H1 (cell line): ENCODE measurements around the gene ZNF835. TPM values are rescaled to one million over a fixed set of nuclear protein-coding genes. Genes with fewer than 3 reads are reported as not detected.

Source experiments
- CTCF ChIA-PET: fragments of 300-600 bp; sonication (Branson Sonifier 250); formaldehyde crosslinking; loops from one replicate; lab custom pipeline; 2021; ENCODE audit not compliant: partially characterized antibody; lab: Charles Lee
- POLR2A ChIA-PET: fragments of 300-600 bp; sonication (Branson Sonifier 250); formaldehyde crosslinking; loops from one replicate; lab custom pipeline; 2021; ENCODE audit warnings: inconsistent platforms; ENCODE audit not compliant: partially characterized antibody; lab: Charles Lee
- DNase-seq, 2 experiments: peaks; one replicate each; pipeline versions ENCODE4 v3.0.0 to v3.0.0-alpha.2; 2010 to 2022; ENCODE audit warnings: low spot score in 2 of 2, low read depth in 1 of 2, mixed read lengths in 1 of 2
- FAIRE-seq: peaks from 2 replicates; lab custom pipeline; 2011; peaks lifted over from hg19 to GRCh38; lab: Jason Lieb, UNC
- H2AFZ ChIP-seq: 2 replicates; pipeline ENCODE4 v1.8.1; 2012; ENCODE audit warnings: low read length, inconsistent platforms
- H2AK5ac ChIP-seq: 2 replicates; pipeline ENCODE4 v1.6.1; 2013; ENCODE audit warnings: low read depth, low read length
- H2BK120ac ChIP-seq: replicated peaks from 2 replicates; pipeline ENCODE3; 2013; ENCODE audit warnings: low read depth, low read length, inconsistent platforms
- H2BK12ac ChIP-seq: 2 replicates; pipeline ENCODE4 v1.6.1; 2013; ENCODE audit warnings: low read depth, low read length
- H2BK15ac ChIP-seq: 2 replicates; pipeline ENCODE4 v1.6.1; 2013; ENCODE audit warnings: low read length
- H2BK20ac ChIP-seq: 2 replicates; pipeline ENCODE4 v1.6.1; 2013; ENCODE audit warnings: low read length
- H2BK5ac ChIP-seq: 2 replicates; pipeline ENCODE4 v1.6.1; 2013; ENCODE audit warnings: low read depth, low read length
- H3K14ac ChIP-seq: 2 replicates; pipeline ENCODE4 v1.6.1; 2013; ENCODE audit warnings: inconsistent platforms; ENCODE audit not compliant: insufficient read length
- H3K18ac ChIP-seq: 2 replicates; pipeline ENCODE4 v1.6.1; 2013; ENCODE audit warnings: low read length; ENCODE audit errors: extremely low read depth
- H3K23ac ChIP-seq: 2 replicates; pipeline ENCODE4 v1.6.1; 2013; ENCODE audit warnings: inconsistent platforms; ENCODE audit not compliant: insufficient read length
- H3K23me2 ChIP-seq: 2 replicates; pipeline ENCODE4 v1.6.1; 2013; ENCODE audit warnings: low read depth, low read length
- H3K27ac ChIP-seq: 2 replicates; pipeline ENCODE4 v1.6.1; 2011; ENCODE audit warnings: low read depth, low read length, inconsistent platforms
- H3K27me3 ChIP-seq, 4 experiments: replicated peaks in 1 of 4; 1 replicate in 1 of 4; 2 replicates in 3 of 4; pipeline versions ENCODE4 v1.6.1 to v1.8.1; 2011 to 2013; ENCODE audit warnings: low read length in 3 of 4, mild to moderate bottlenecking in 3 of 4, inconsistent platforms in 2 of 4, mixed read lengths in 2 of 4, moderate library complexity in 1 of 4; ENCODE audit not compliant: control insufficient read depth in 3 of 4, insufficient read depth in 3 of 4; ENCODE audit errors: extremely low read depth in 1 of 4
- H3K36me3 ChIP-seq, 4 experiments: 2 replicates each; pipeline versions ENCODE4 v1.6.1 to v1.8.1; 2011 to 2013; ENCODE audit warnings: mild to moderate bottlenecking in 4 of 4, low read length in 3 of 4, moderate library complexity in 2 of 4, control low read depth in 1 of 4, inconsistent platforms in 1 of 4; ENCODE audit not compliant: insufficient read depth in 4 of 4, control insufficient read depth in 2 of 4
- H3K4ac ChIP-seq: replicated peaks from 2 replicates; pipeline ENCODE3; 2013; ENCODE audit warnings: low read length, low read depth, mixed read lengths, inconsistent platforms; ENCODE audit not compliant: insufficient read length
- H3K4me1 ChIP-seq, 4 experiments: replicated peaks in 1 of 4; 1 replicate in 1 of 4; 2 replicates in 3 of 4; pipeline versions ENCODE4 v1.6.1 to v1.8.1; 2011 to 2013; ENCODE audit warnings: low read length in 3 of 4, inconsistent platforms in 2 of 4, mixed read lengths in 1 of 4; ENCODE audit not compliant: insufficient read depth in 4 of 4, control insufficient read depth in 3 of 4
- H3K4me2 ChIP-seq, 2 experiments: 2 replicates each; pipeline versions ENCODE4 v1.6.1 to v1.8.1; 2011 to 2013; ENCODE audit warnings: low read depth in 2 of 2, low read length in 2 of 2, control low read depth in 1 of 2, inconsistent platforms in 1 of 2, mild to moderate bottlenecking in 1 of 2; ENCODE audit not compliant: insufficient read depth in 1 of 2
- H3K4me3 ChIP-seq, 4 experiments: fragments of 200-600, 300-600 bp in 1 of 4; sonication (generic), shearing (Covaris generic), sonication (Bioruptor Twin) in 1 of 4; 2 replicates each; pipeline versions ENCODE4 v1.5.1 to v1.8.1; 2011 to 2016; ENCODE audit warnings: low read length in 4 of 4, low read depth in 3 of 4, control low read depth in 2 of 4, inconsistent platforms in 2 of 4, mild to moderate bottlenecking in 2 of 4, mixed read lengths in 1 of 4, moderate library complexity in 1 of 4; ENCODE audit not compliant: insufficient read depth in 2 of 4; ENCODE audit errors: extremely low read depth in 1 of 4
- H3K56ac ChIP-seq: replicated peaks from 2 replicates; pipeline ENCODE3; 2013; ENCODE audit warnings: low read depth, mild to moderate bottlenecking, mixed read lengths, low read length, inconsistent platforms; ENCODE audit not compliant: insufficient read length
- H3K79me1 ChIP-seq: 2 replicates; pipeline ENCODE4 v1.6.1; 2013; ENCODE audit warnings: low read depth, low read length, control low read depth
- H3K79me2 ChIP-seq, 2 experiments: 2 replicates each; pipeline versions ENCODE4 v1.6.1 to v1.8.1; 2012 to 2013; ENCODE audit warnings: low read length in 2 of 2, mild to moderate bottlenecking in 2 of 2, inconsistent platforms in 1 of 2; ENCODE audit not compliant: insufficient read depth in 2 of 2, control insufficient read depth in 1 of 2
- H3K9ac ChIP-seq, 4 experiments: replicated peaks in 1 of 4; 1 replicate in 1 of 4; 2 replicates in 3 of 4; pipeline versions ENCODE4 v1.6.1 to v1.8.1; 2011 to 2013; ENCODE audit warnings: low read depth in 3 of 4, low read length in 3 of 4, control low read depth in 2 of 4, mild to moderate bottlenecking in 2 of 4, moderate library complexity in 2 of 4, inconsistent platforms in 1 of 4; ENCODE audit errors: extremely low read depth in 1 of 4
- H3K9me3 ChIP-seq, 2 experiments: 2 replicates each; pipeline versions ENCODE4 v1.6.1 to v1.8.1; 2012 to 2013; ENCODE audit warnings: mild to moderate bottlenecking in 2 of 2, moderate library complexity in 2 of 2, control low read depth in 1 of 2, inconsistent platforms in 1 of 2, low read depth in 1 of 2, low read length in 1 of 2, mixed read lengths in 1 of 2; ENCODE audit not compliant: insufficient read depth in 2 of 2
- H4K20me1 ChIP-seq, 2 experiments: replicated peaks in 1 of 2; 2 replicates each; pipeline versions ENCODE3 to v1.8.1; 2011 to 2013; ENCODE audit warnings: inconsistent platforms in 2 of 2, low read length in 2 of 2, mild to moderate bottlenecking in 1 of 2; ENCODE audit not compliant: insufficient read depth in 2 of 2, control insufficient read depth in 1 of 2
- H4K5ac ChIP-seq: 2 replicates; pipeline ENCODE4 v1.6.1; 2013; ENCODE audit warnings: low read length, low read depth, mixed read lengths, inconsistent platforms; ENCODE audit not compliant: insufficient read length
- H4K8ac ChIP-seq: 2 replicates; pipeline ENCODE4 v1.8.0; 2013; ENCODE audit warnings: mild to moderate bottlenecking, moderate library complexity, low read length, inconsistent platforms; ENCODE audit not compliant: insufficient read depth; ENCODE audit errors: extremely low read depth
- H4K91ac ChIP-seq: replicated peaks from 2 replicates; pipeline ENCODE3; 2013; ENCODE audit warnings: low read length, mixed read lengths, inconsistent platforms; ENCODE audit not compliant: insufficient read length
- ATF3 ChIP-seq: IDR thresholded peaks from 2 replicates; pipeline ENCODE4 v1.6.1; 2011; ENCODE audit warnings: low read depth, mild to moderate bottlenecking, low read length; ENCODE audit not compliant: insufficient read depth
- BRCA1 ChIP-seq: IDR thresholded peaks from 2 replicates; pipeline ENCODE4 v1.6.1; 2012; ENCODE audit warnings: low read depth, low read length, improper control_type of control experiment
- CTBP2 ChIP-seq: IDR thresholded peaks from 2 replicates; pipeline ENCODE4 v1.7.0; 2011; ENCODE audit warnings: borderline replicate concordance, mild to moderate bottlenecking, moderate library complexity, mixed read lengths, low read length; ENCODE audit not compliant: insufficient read depth, insufficient read length
- EP300 ChIP-seq, 2 experiments: IDR thresholded peaks; 1 replicate in 1 of 2; 2 replicates in 1 of 2; pipeline ENCODE4 v1.6.1; 2011 to 2012; ENCODE audit warnings: low read depth in 2 of 2, low read length in 2 of 2, mild to moderate bottlenecking in 2 of 2, borderline replicate concordance in 1 of 2, inconsistent platforms in 1 of 2, moderate library complexity in 1 of 2
- EZH2 ChIP-seq: fragments of 200-600 bp; sonication (generic); IDR thresholded peaks from 2 replicates; pipeline ENCODE4 v1.7.1; 2012; ENCODE audit warnings: low read depth, mild to moderate bottlenecking, moderate library complexity, low read length, inconsistent platforms; ENCODE audit not compliant: severe bottlenecking
- GABPA ChIP-seq: IDR thresholded peaks from 2 replicates; pipeline ENCODE4 v1.6.1; 2011; ENCODE audit warnings: mild to moderate bottlenecking, low read length, moderate library complexity, borderline replicate concordance; ENCODE audit not compliant: insufficient read depth
- HDAC6 ChIP-seq: IDR thresholded peaks from one replicate; pipeline ENCODE4 v1.7.1; 2012; ENCODE audit warnings: low read depth, mild to moderate bottlenecking, inconsistent platforms, low read length, moderate library complexity
- JUN ChIP-seq: IDR thresholded peaks from 2 replicates; pipeline ENCODE4 v1.6.1; 2011; ENCODE audit warnings: low read depth, mild to moderate bottlenecking, improper control_type of control experiment, low read length
- JUND ChIP-seq: IDR thresholded peaks from 2 replicates; pipeline ENCODE4 v1.6.1; 2011; ENCODE audit warnings: mild to moderate bottlenecking, improper control_type of control experiment, low read length
- KDM4A ChIP-seq: IDR thresholded peaks from one replicate; pipeline ENCODE4 v1.7.1; 2012; ENCODE audit warnings: low read depth, mild to moderate bottlenecking, moderate library complexity, low read length, inconsistent platforms; ENCODE audit not compliant: severe bottlenecking
- POLR2AphosphoS5 ChIP-seq: IDR thresholded peaks from 2 replicates; pipeline ENCODE4 v1.6.1; 2011; ENCODE audit warnings: low read depth, low read length
- SAP30 ChIP-seq: fragments of 300-600 bp; sonication (generic); IDR thresholded peaks from 2 replicates; pipeline ENCODE4 v1.7.1; 2012; ENCODE audit warnings: low read length, moderate library complexity, mild to moderate bottlenecking, inconsistent platforms; ENCODE audit not compliant: insufficient read depth, insufficient replicate concordance
- SUZ12 ChIP-seq: fragments of 200-600 bp; sonication (generic); IDR thresholded peaks from 2 replicates; pipeline ENCODE4 v1.6.1; 2012; ENCODE audit warnings: mild to moderate bottlenecking, inconsistent platforms, low read length, moderate library complexity, mixed read lengths
- WGBS, 2 experiments: shearing (Covaris generic) in 1 of 2; methylation state at CpG; one replicate each; pipeline versions ENCODE4 v1.1.6 to v1.1.7; 2013 to 2015; ENCODE audit warnings: low lambda C conversion rate in 2 of 2, mixed read lengths in 2 of 2, inconsistent platforms in 1 of 2, low coverage in 1 of 2, missing lambda C conversion rate in 1 of 2; ENCODE audit not compliant: insufficient replicate concordance in 2 of 2, insufficient coverage in 1 of 2, insufficient read length in 1 of 2; ENCODE audit errors: extremely low coverage in 1 of 2, missing lambda C conversion rate in 1 of 2; 5-methylcytosine and 5-hydroxymethylcytosine counted together
- polyA plus RNA-seq, 7 experiments: library from polyadenylated mRNA; depleted of rRNA in 3 of 7; stranded (reverse) in 5 of 7; unstranded in 2 of 7; fragments of >200 nt in 5 of 7; fragments of 200-250 nt in 2 of 7; gene quantifications; 1 replicate in 5 of 7; 2 replicates in 1 of 7; 4 replicates in 1 of 7; pipeline versions ENCODE4 v1.2.1 to v1.2.3, GENCODE V29; 2011 to 2013; ENCODE audit warnings: missing spikeins in 2 of 7, mixed read lengths in 2 of 7
- total RNA-seq: library from RNA; stranded (reverse); fragmentation: NEBNext Ultra II Directional; extraction: Animal tissue kit (Norgen Biotek cat#: 25700); gene quantifications from 2 replicates; pipeline ENCODE4 v1.2.1, GENCODE V29; 2021

Gene ZNF835
- total and polyA plus RNA-seq, 2 of the 8 experiments (the other 6 are each of a cell fraction or from before 2014, with no cell fraction given) = 0.02 to 1.8 TPM

- no peak overlapping the region for H3K4me3 ChIP-seq
- no peak overlapping the region for H3K4me2 ChIP-seq
- no peak overlapping the region for H3K23ac ChIP-seq
- no peak overlapping the region for H3K9ac ChIP-seq
- peaks cover 0 to 2% of the 10 kb centered on the region in 2 experiments; a peak in 2 of 4 replicates for H3K79me2 ChIP-seq
- H4K20me1 ChIP-seq = no peaks in the 10 kb centered on the region
- no peak overlapping the region for H4K91ac ChIP-seq
- no peak overlapping the region for H2BK5ac ChIP-seq
- H3K18ac ChIP-seq = no peak overlapping the region
- H3K23me2 ChIP-seq = no peaks in the 10 kb centered on the region
- WGBS, 2 experiments = 96% methylated on average over 8 of the region's 8 CpGs; no CpG with 5 or more reads in 1 of the 2 experiments
- no peak overlapping the region for H3K14ac ChIP-seq
- no peaks in the 10 kb centered on the region for H3K27me3 ChIP-seq
- H2AFZ ChIP-seq = no peak overlapping the region
- ChIA-PET CTCF (no interaction called here), POLR2A (no interaction called here)
- DNase-seq (no peak), FAIRE-seq (no peak)
- H2BK15ac ChIP-seq = no peak overlapping the region
- H3K27ac ChIP-seq = no peak overlapping the region
- no peak overlapping the region for H3K56ac ChIP-seq
- no peak overlapping the region for H2AK5ac ChIP-seq
- no peak overlapping the region for H2BK12ac ChIP-seq
- no peak overlapping the region for H2BK20ac ChIP-seq
- H3K9me3 ChIP-seq = peaks cover 36 to 58% of the 10 kb centered on the region in 2 experiments; a peak in 3 of 4 replicates
- no peak overlapping the region for H4K5ac ChIP-seq
- no peaks in the 10 kb centered on the region for H3K4me1 ChIP-seq
- peaks cover 2 to 25% (median 6%) of the 10 kb centered on the region in 4 experiments; a peak in 5 of 8 replicates for H3K36me3 ChIP-seq
- H4K8ac ChIP-seq = no peak overlapping the region
- H3K79me1 ChIP-seq = peaks cover 7% of the 10 kb centered on the region; the same call in 1 of the 2 replicates
- H3K4ac ChIP-seq = no peak overlapping the region
- no peak for TF ChIP-seq SUZ12
- TF ChIP-seq SAP30 = no peak
- no peak for TF ChIP-seq BRCA1
- TF ChIP-seq POLR2AphosphoS5 = no peak
- no peak for TF ChIP-seq JUND
- TF ChIP-seq JUN = no peak
- no peak for TF ChIP-seq EP300 (IDR thresholded peaks at IDR 0.05; ENCODE audit: borderline replicate concordance in 1 of 2, low read depth in 2 of 2, low read length in 2 of 2)
- no peak for TF ChIP-seq KDM4A
- no peak for TF ChIP-seq HDAC6
- TF ChIP-seq GABPA = no peak
- no peak for TF ChIP-seq EZH2
- no peak for TF ChIP-seq ATF3
- TF ChIP-seq CTBP2 = no peak
- H2BK120ac ChIP-seq = no peak overlapping the region
These were observed 54.0 kb downstream of the ZNF835 start for GRCh38 chr19:56617531-56617930.
